HepG2 (cell line): ENCODE results near the gene ZNF546.

Experiments
- ELF1 ChIP-seq: sonication (generic); formaldehyde crosslinking; IDR thresholded peaks from 2 replicates; pipeline ENCODE4 v1.4.0; 2020; ENCODE audit warnings: missing genetic modification reagents
- FOXM1 ChIP-seq: sonication (generic); formaldehyde crosslinking; IDR thresholded peaks from 2 replicates; pipeline ENCODE4 v1.5.0; 2020; ENCODE audit warnings: missing genetic modification reagents
- FOXP1 ChIP-seq, 2 experiments: fragments of 450-650 bp in 1 of 2; IDR thresholded peaks; 2 replicates each; pipeline ENCODE4 v1.6.1; 2017 to 2018; ENCODE audit warnings: antibody characterized with exemption in 1 of 2
- GATAD2A ChIP-seq: IDR thresholded peaks from 2 replicates; pipeline ENCODE4 v1.6.1; 2016
- KDM1A ChIP-seq: IDR thresholded peaks from 2 replicates; pipeline ENCODE4 v1.6.1; 2016; ENCODE audit warnings: missing compliant biosample characterization
- RAD21 ChIP-seq: fragments of 450-650 bp; formaldehyde crosslinking; IDR thresholded peaks from 2 replicates; pipeline ENCODE4 v1.5.0; 2020; ENCODE audit warnings: mild to moderate bottlenecking
- RORA ChIP-seq: sonication (generic); formaldehyde crosslinking; IDR thresholded peaks from 2 replicates; pipeline ENCODE4 v1.5.0; 2020; ENCODE audit warnings: mild to moderate bottlenecking, missing genetic modification reagents, moderate library complexity
- SAFB2 ChIP-seq: sonication (generic); formaldehyde crosslinking; IDR thresholded peaks from 2 replicates; pipeline ENCODE4 v1.5.1; 2020; ENCODE audit warnings: missing genetic modification reagents, low read depth, mild to moderate bottlenecking, borderline replicate concordance
- TCF7L2 ChIP-seq: IDR thresholded peaks from 2 replicates; pipeline ENCODE4 v1.6.1; 2011; ENCODE audit warnings: mild to moderate bottlenecking, low read depth, low read length, moderate library complexity
- ZKSCAN5 ChIP-seq: sonication (generic); formaldehyde crosslinking; IDR thresholded peaks from 2 replicates; pipeline ENCODE4 v1.5.1; 2020; ENCODE audit warnings: mild to moderate bottlenecking, missing genetic modification reagents
- ZNF724P ChIP-seq: sonication (generic); formaldehyde crosslinking; IDR thresholded peaks from 2 replicates; pipeline ENCODE4 v1.8.0; 2022; ENCODE audit warnings: missing genetic modification reagents, borderline replicate concordance
- TF ChIP-seq, protein P1 (sequence below): sonication (generic); formaldehyde crosslinking; IDR thresholded peaks from 2 replicates; pipeline ENCODE4 v1.5.0; 2020; ENCODE audit warnings: mild to moderate bottlenecking, missing genetic modification reagents, moderate library complexity
- TF ChIP-seq, protein P2 (sequence below): sonication (generic); formaldehyde crosslinking; IDR thresholded peaks from 2 replicates; pipeline ENCODE4 v1.4.0; 2020; ENCODE audit warnings: missing genetic modification reagents

DNA sequence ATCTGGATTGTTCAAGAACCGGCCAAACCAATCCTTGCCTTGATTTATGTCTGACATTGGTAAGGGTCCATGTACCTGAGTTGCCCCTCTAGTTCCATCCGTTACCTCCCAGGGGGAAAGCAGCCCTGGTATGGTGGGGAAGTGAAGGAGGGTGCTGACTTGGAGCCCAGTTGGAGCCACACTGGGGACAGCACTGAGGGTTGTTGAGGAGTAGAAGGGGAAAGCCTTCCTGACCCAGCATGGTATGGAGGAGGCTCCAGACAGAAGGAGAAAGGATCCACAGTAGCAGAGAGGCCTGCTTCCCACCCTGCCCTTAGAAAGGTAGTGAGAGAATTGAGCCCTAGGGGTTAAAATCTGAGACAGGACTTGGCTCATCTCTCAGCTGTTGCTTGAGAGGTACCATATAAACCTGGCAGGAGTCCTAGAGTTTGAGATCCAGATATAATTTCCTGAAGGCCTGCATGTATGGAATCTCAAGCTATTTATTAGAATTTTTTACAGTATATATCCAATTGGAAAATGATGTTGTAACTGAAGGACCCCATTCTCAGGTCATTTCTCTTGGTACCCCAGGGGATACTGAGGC is 45.7 kb upstream of the ZNF546 start:
- TF ChIP-seq KDM1A, result no peak
- TF ChIP-seq RORA (CRISPR knock-in tag), result no peak
- TF ChIP-seq, protein P1, sequence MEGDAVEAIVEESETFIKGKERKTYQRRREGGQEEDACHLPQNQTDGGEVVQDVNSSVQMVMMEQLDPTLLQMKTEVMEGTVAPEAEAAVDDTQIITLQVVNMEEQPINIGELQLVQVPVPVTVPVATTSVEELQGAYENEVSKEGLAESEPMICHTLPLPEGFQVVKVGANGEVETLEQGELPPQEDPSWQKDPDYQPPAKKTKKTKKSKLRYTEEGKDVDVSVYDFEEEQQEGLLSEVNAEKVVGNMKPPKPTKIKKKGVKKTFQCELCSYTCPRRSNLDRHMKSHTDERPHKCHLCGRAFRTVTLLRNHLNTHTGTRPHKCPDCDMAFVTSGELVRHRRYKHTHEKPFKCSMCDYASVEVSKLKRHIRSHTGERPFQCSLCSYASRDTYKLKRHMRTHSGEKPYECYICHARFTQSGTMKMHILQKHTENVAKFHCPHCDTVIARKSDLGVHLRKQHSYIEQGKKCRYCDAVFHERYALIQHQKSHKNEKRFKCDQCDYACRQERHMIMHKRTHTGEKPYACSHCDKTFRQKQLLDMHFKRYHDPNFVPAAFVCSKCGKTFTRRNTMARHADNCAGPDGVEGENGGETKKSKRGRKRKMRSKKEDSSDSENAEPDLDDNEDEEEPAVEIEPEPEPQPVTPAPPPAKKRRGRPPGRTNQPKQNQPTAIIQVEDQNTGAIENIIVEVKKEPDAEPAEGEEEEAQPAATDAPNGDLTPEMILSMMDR (CRISPR knock-in tag), result no peak
- TF ChIP-seq TCF7L2, result no peak
- no peak for TF ChIP-seq ZNF724P (CRISPR knock-in tag)
- TF ChIP-seq RAD21 (CRISPR knock-in tag), result no peak
- no peak for TF ChIP-seq ZKSCAN5 (CRISPR knock-in tag)
- TF ChIP-seq SAFB2, result no peak
- TF ChIP-seq FOXM1 (CRISPR knock-in tag), result no peak
- TF ChIP-seq GATAD2A (CRISPR knock-in tag), result no peak
- no peak for TF ChIP-seq ELF1 (CRISPR knock-in tag)
- TF ChIP-seq, protein P2, sequence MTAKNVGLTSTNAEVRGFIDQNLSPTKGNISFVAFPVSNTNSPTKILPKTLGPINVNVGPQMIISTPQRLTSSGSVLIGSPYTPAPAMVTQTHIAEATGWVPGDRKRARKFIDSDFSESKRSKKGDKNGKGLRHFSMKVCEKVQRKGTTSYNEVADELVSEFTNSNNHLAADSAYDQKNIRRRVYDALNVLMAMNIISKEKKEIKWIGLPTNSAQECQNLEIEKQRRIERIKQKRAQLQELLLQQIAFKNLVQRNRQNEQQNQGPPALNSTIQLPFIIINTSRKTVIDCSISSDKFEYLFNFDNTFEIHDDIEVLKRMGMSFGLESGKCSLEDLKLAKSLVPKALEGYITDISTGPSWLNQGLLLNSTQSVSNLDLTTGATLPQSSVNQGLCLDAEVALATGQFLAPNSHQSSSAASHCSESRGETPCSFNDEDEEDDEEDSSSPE, result no peak
- TF ChIP-seq FOXP1 (IDR thresholded peaks at IDR 0.05), result no peak
- no peak for TF ChIP-seq FOXP1 (CRISPR knock-in tag; IDR thresholded peaks at IDR 0.05)
